ENCODE measurements around the gene TDRD1.

The TDRD1 gene

GRCh38 chr10:114265392-114266053 lies 86.4 kb downstream of the TDRD1 start:
- DNase-seq (ENCODE audit: low spot score), result no peak

DNA sequence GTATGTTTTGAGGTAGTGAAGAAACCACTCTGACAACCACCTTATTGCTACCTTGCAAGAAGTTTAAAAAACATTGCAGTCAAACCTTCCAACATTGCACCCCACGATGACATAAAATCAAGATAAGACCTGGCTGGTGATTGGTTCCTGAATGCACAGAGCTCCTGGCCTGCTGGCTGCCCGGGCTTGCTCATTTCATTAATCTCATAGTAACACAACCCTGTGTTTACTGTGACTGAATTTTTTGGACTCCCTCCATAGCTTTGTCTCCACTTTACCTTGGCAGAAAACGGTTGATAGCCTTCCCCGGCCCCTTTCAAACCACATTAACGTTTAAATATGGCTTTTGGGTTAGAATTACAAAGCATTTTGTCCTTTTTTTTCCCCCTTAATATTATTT lies 87.4 kb downstream of the TDRD1 start:
- DNase-seq (ENCODE audit: low spot score), result no peak

DNA sequence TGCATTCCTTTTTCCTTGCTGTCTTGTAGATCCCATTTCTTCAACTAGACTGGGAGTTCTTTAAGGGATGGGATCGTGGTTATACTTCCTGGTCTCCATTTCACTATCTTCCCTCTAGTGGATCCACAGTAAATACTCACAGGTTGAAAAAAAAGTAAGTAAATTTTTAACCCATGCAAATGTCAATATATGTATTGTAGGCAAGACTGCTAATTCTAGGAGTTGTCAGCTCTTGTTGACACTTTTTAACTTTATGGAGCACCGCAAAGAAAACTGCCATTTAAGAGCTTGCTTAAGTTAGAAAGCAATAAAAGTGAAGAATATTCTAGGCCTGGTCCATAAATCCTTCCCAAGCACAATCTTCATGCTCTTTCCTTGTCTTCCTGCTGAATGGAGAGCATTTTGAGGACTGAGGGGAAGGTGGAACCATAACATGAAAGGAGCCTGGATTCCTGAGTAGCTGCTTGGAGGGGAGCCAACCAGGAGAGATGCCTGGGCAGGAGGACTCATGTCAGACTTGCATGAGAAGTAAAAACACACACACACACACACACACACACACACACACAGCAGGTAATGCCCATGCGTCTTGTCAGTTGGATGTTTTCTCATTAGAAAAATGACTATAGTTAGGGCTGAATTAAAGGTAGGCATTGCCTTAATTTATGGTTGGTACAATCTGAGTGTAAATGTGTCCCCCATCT lies 92.1 kb downstream of the TDRD1 start:
- no peak for DNase-seq (ENCODE audit: low spot score)

DNA sequence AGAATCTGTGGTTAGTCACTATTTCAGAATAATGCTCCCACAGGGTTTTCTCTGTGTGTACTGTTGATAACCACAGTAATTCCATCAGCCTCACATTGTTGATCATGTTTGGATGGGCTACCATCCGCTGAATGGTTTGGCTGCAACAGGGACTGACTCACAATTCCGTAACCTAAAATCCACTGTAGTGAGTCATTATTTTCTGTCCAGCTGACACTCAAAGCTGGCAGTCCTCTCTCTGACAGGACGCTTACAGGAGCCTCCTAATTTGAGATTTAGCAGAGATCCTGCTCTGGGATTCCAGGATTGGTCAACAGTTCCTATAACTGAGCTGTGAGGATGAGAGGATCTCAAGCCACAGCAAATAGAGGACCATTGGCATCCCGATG lies 92.6 kb downstream of the TDRD1 start:
- peak; percentile 24 for DNase-seq (ENCODE audit: low spot score)

DNA sequence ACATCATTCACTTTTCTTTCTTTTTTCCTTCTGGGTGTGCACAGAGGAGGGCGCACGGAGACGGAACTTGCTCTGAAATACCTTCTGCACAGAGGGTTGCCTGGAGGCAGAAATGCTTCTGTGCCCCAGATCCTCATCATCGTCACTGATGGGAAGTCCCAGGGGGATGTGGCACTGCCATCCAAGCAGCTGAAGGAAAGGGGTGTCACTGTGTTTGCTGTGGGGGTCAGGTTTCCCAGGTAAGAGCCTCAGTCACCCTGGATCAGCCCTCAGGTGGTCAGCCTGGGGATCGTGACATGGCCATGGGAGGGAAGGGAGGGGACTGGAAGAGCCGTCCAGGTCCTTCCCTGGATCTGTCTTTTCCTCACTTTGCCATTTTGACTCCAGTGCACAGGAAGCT lies 93.5 kb downstream of the TDRD1 start:
- no peak for DNase-seq (ENCODE audit: low spot score)

DNA sequence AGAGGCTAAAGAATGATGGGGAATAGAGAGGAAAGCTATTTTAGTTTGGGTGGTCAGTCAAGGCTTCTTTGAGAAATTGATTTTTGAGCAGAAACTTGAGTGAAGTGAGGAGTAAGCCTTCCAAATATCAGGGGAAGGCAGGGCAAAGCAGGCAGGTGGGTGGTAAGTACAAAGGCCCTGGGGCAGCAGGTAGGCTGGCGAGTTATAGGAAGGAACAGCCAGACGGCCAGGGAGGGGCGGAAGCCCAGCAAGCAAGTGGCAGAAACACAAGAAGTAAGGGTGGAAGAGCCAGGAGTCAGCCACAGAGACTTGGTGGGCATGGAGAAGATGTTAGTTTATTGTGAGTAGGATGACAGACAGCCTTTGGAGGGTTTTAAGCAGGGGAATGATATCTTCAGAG lies 94.8 kb downstream of the TDRD1 start:
- no peak for DNase-seq (ENCODE audit: low spot score)

- no peak for DNase-seq (ENCODE audit: low spot score)
These were observed 95.7 kb downstream of the TDRD1 start for GRCh38 chr10:114274616-114275453.

- no peak for DNase-seq (ENCODE audit: low spot score)
These were observed 96.9 kb downstream of the TDRD1 start for GRCh38 chr10:114276066-114276465.

DNA sequence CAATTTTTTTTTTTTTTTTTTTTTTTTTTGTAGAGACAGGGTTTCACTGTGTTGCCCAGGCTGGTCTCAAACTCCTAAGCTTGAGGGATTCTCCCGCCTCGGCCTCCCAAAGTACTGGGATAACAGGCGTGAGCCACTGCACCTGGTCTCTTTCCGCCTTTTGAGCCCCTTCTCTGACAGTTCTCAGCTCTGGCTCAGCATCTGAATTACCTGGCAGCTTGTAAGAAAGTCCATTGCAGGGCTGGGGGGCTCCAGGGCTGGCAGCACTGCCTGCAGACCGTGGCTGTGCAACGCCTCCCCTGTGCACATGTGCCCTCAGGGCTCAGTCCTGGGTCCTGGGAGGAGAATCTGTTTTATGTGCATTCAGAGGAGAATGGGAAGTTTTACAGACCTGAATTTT lies 97.5 kb downstream of the TDRD1 start:
- DNase-seq (ENCODE audit: low spot score), result no peak

DNA sequence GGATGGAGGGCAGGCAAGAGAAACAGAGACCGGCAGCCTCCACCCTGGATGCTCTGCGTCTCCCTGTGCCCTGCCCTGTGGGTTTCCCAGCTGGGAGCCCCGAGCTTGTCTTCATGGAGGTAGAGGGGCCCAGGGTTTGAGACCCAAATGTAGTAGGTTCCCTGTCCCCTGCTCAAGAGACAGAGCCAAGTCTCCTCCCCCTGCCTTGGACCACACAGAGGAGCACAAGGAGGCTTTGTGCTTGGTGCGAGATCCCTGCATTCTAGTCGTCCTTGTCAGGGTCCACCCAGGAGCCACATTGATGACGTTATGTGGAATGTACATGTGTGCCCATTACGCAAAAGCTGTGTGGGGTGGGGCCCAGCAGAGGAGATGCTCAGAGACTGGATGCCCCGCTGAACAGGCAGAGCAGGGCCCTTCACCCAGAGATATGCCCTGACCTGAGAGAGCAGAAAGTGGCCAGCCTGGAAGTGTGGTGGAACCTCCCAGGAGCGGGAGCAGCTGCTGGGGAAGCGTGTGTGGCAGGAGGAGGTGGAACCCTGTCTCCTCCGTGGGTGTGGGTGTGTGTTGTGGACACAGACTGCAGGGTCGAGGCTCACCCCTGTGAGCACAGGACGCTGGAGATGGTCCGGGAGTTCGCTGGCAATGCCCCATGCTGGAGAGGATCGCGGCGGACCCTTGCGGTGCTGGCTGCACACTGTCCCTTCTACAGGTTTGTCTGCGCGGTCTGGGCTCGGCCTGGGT lies 99.2 kb downstream of the TDRD1 start:
- DNase-seq (ENCODE audit: low spot score), result no peak

DNA sequence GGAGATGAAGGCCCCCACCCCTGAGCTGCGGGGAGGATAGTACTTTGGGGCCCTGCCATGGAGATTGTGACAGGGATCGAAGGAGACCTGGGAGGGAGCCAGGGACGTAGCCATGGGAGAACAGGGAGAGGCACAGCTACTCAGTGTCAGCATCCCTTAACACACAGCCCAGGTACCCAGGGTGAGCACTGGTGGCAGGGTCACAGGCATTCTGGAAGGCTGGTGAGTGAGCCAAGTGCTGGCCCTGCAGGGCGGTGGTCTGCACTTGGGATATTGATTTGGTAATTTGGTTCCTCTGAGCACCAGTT lies 99.7 kb downstream of the TDRD1 start:
- no peak for DNase-seq (ENCODE audit: low spot score)

GRCh38 chr10:114279289-114279688 lies 100.1 kb downstream of the TDRD1 start:
- no peak for DNase-seq (ENCODE audit: low spot score)

DNA sequence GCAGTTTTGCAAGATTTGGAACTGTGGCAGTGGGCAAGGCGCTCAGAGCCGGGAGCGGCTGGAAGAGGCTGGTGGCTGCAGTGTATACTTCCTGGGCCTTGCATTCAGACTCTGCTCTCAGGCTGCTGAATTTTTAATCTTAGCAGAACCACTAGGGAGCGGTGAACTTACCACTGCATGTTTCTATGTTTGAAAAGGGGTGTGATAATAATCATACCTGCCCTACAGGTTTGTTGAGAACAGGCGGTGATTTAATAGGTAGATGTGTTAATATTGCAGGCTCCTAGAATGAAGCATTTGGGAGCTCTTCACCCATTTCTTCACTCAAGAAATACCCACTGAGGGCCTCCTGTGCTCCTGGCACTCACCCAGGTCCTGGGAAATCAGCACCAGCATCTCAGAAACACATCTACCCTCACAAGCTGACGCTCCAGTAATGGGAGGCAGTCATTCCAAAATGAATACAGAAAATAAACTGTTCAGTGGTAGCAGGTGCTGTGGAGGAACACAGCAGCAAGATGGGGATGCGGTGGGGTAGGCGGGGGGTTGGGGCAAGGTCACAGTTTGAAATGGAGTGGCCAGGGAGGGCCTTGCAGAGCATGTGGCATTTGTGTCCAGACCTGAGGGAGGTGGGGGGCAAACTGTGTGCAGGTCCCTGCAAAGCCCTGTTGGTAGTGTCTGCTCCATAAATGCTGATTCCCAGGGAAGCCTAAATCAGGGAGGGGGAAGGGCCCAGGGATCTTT lies 100.9 kb downstream of the TDRD1 start:
- no peak for DNase-seq (ENCODE audit: low spot score)

GRCh38 chr10:114281006-114281405 lies 101.9 kb downstream of the TDRD1 start:
- no peak for DNase-seq (ENCODE audit: low spot score)

- no peak for DNase-seq (ENCODE audit: low spot score)
These were observed 102.3 kb downstream of the TDRD1 start for GRCh38 chr10:114281461-114281860.

Measured in COLO829 (cell line).